HCT116 (cell line): ENCODE measurements around the gene VAMP8. TPM values are rescaled to one million over a fixed set of nuclear protein-coding genes. Genes with fewer than 3 reads are reported as not detected.
A peak's percentile ranks its signal among the peaks of the same experiment; 100 is the strongest.

Experiments used
- ATAC-seq: fragments of 200-7000 bp; cut with Tn5 transposase; 2 replicates; pipeline ENCODE4 v1.9.1; 2020; ENCODE audit warnings: mild to moderate bottlenecking, moderate library complexity
- BruUV-seq: library from RNA; stranded (reverse); fragments of 400-500 nt; replicated peaks from 2 replicates; lab custom pipeline; 2021; lab: Mats Ljungman, UMichigan
- CTCF ChIA-PET: fragments of 300-600 bp; sonication (Branson Sonifier 250); formaldehyde crosslinking; loops from one replicate; lab custom pipeline; 2021; ENCODE audit warnings: antibody characterized with exemption; lab: Charles Lee
- POLR2A ChIA-PET: fragments of 300-600, 350-600 bp; sonication (Branson Sonifier 250); formaldehyde crosslinking; loops from one replicate; lab custom pipeline; 2021; ENCODE audit warnings: antibody characterized with exemption; lab: Charles Lee
- RAD21 ChIA-PET, 2 experiments: fragments of 300-600 bp; sonication (Branson Sonifier 250); formaldehyde crosslinking; loops; one replicate each; lab custom pipeline; 2023; ENCODE audit warnings: low total read pairs in 2 of 2; ENCODE audit not compliant: uncharacterized antibody in 2 of 2, unreplicated experiment in 2 of 2, low non-redundant PET in 1 of 2; lab: Charles Lee
- DNase-seq: peaks from one replicate; pipeline ENCODE4 v3.0.0-alpha.2; 2010; ENCODE audit warnings: low read depth, low spot score
- H2AFZ ChIP-seq: fragments of 200-600 bp; shearing (Covaris generic), sonication (generic); 2 replicates; pipeline ENCODE4 v1.6.1; 2017; ENCODE audit warnings: low read depth, mixed run types, mixed read lengths, antibody characterized with exemption, low read length; ENCODE audit not compliant: poor library complexity, severe bottlenecking
- H3K27ac ChIP-seq: 2 replicates; pipeline ENCODE4 v1.5.1; 2012; ENCODE audit warnings: low read depth, low read length
- H3K27me3 ChIP-seq: fragments of 200-600 bp; sonication (generic); 2 replicates; pipeline ENCODE4 v1.6.1; 2016; ENCODE audit warnings: mixed run types, low read length, mixed read lengths; ENCODE audit not compliant: insufficient read depth
- H3K36me3 ChIP-seq, 2 experiments: fragments of 200-500 bp in 1 of 2; fragments of 200-600 bp in 1 of 2; sonication (Bioruptor generic) in 1 of 2; sonication (generic) in 1 of 2; 2 replicates each; pipeline versions ENCODE4 v1.5.1 to v1.6.1; 2014 to 2016; ENCODE audit warnings: low read length in 2 of 2, inconsistent platforms in 1 of 2, mixed read lengths in 1 of 2, mixed run types in 1 of 2; ENCODE audit not compliant: insufficient read depth in 2 of 2, control insufficient read depth in 1 of 2
- H3K4me1 ChIP-seq, 2 experiments: fragments of 200-600 bp in 1 of 2; sonication (generic) in 1 of 2; 2 replicates each; pipeline versions ENCODE4 v1.5.1 to v1.6.1; 2012 to 2017; ENCODE audit warnings: low read length in 2 of 2, inconsistent platforms in 1 of 2, mild to moderate bottlenecking in 1 of 2, mixed read lengths in 1 of 2, mixed run types in 1 of 2, moderate library complexity in 1 of 2; ENCODE audit not compliant: insufficient read depth in 2 of 2, control insufficient read depth in 1 of 2
- H3K4me2 ChIP-seq: fragments of 200-600 bp; sonication (generic); 2 replicates; pipeline ENCODE4 v1.6.1; 2017; ENCODE audit warnings: mixed run types, low read length, mixed read lengths
- H3K4me3 ChIP-seq, 2 experiments: fragments of 200-600 bp in 1 of 2; sonication (generic) in 1 of 2; replicated peaks in 1 of 2; 2 replicates each; pipeline ENCODE4 v1.5.1; 2011 to 2016; ENCODE audit warnings: low read length in 2 of 2, control low read depth in 1 of 2, low read depth in 1 of 2, mild to moderate bottlenecking in 1 of 2, mixed read lengths in 1 of 2, mixed run types in 1 of 2
- H3K79me2 ChIP-seq: fragments of 200-600 bp; sonication (generic); 2 replicates; pipeline ENCODE4 v1.6.1; 2017; ENCODE audit warnings: mild to moderate bottlenecking, mixed run types, low read length, moderate library complexity, mixed read lengths; ENCODE audit not compliant: insufficient read depth
- H3K9ac ChIP-seq: fragments of 200-600 bp; sonication (generic); 2 replicates; pipeline ENCODE4 v1.6.1; 2016; ENCODE audit warnings: low read length, mixed read lengths
- H3K9me2 ChIP-seq: fragments of 200-600 bp; sonication (generic), shearing (Covaris generic); 2 replicates; pipeline ENCODE4 v1.6.1; 2017; ENCODE audit warnings: mixed run types, mild to moderate bottlenecking, moderate library complexity; ENCODE audit not compliant: insufficient read depth
- H3K9me3 ChIP-seq, 2 experiments: fragments of 200-500 bp in 1 of 2; fragments of 200-600 bp in 1 of 2; sonication (Bioruptor generic) in 1 of 2; sonication (generic) in 1 of 2; 2 replicates each; pipeline ENCODE4 v1.6.1; 2014 to 2017; ENCODE audit warnings: low read length in 2 of 2, mixed read lengths in 2 of 2, inconsistent platforms in 1 of 2, low read depth in 1 of 2, mild to moderate bottlenecking in 1 of 2, mixed run types in 1 of 2, moderate library complexity in 1 of 2; ENCODE audit not compliant: control insufficient read depth in 1 of 2, insufficient read depth in 1 of 2
- H4K20me1 ChIP-seq: fragments of 200-600 bp; sonication (generic), shearing (Covaris generic); 2 replicates; pipeline ENCODE4 v1.6.1; 2017; ENCODE audit warnings: mixed run types, mild to moderate bottlenecking, moderate library complexity; ENCODE audit not compliant: insufficient read depth
- ATF3 ChIP-seq: IDR thresholded peaks from 2 replicates; pipeline ENCODE4 v1.6.1; 2012
- CEBPB ChIP-seq: IDR thresholded peaks from 2 replicates; pipeline ENCODE4 v1.6.1; 2012; ENCODE audit warnings: low read depth
- CTCF ChIP-seq, 3 experiments: fragments of 200-600 bp in 1 of 3; sonication (generic) in 1 of 3; IDR thresholded peaks in 2 of 3; conservative IDR thresholded peaks in 1 of 3; 2 replicates each; pipeline ENCODE4 v1.5.1; 2012 to 2017; ENCODE audit warnings: low read depth in 2 of 3, low read length in 2 of 3, antibody characterized with exemption in 1 of 3, borderline replicate concordance in 1 of 3, control low read depth in 1 of 3, mild to moderate bottlenecking in 1 of 3, mixed read lengths in 1 of 3, mixed run types in 1 of 3, moderate library complexity in 1 of 3; ENCODE audit not compliant: insufficient read depth in 1 of 3
- ELF1 ChIP-seq: IDR thresholded peaks from 2 replicates; pipeline ENCODE4 v1.6.1; 2012; ENCODE audit warnings: low read depth, borderline replicate concordance
- FOSL1 ChIP-seq: IDR thresholded peaks from 2 replicates; pipeline ENCODE4 v1.6.1; 2012; ENCODE audit warnings: low read depth
- POLR2A ChIP-seq: IDR thresholded peaks from 2 replicates; pipeline ENCODE4 v1.7.0; 2011; ENCODE audit warnings: borderline replicate concordance; ENCODE audit not compliant: insufficient read depth, insufficient read length; ENCODE audit errors: extremely low read depth
- SRF ChIP-seq: IDR thresholded peaks from 2 replicates; pipeline ENCODE4 v1.6.1; 2012; ENCODE audit warnings: low read depth
- TCF7L2 ChIP-seq: IDR thresholded peaks from 2 replicates; pipeline ENCODE4 v1.7.0; 2011; ENCODE audit warnings: borderline replicate concordance, inconsistent platforms; ENCODE audit not compliant: insufficient read depth, insufficient read length; ENCODE audit errors: extremely low read depth
- YY1 ChIP-seq: IDR thresholded peaks from 2 replicates; pipeline ENCODE4 v1.6.1; 2011; ENCODE audit warnings: low read length, low read depth, moderate library complexity, mild to moderate bottlenecking; ENCODE audit not compliant: insufficient replicate concordance; ENCODE audit errors: extremely low read depth
- ZFX ChIP-seq: fragments of 450-650 bp; IDR thresholded peaks from 2 replicates; pipeline ENCODE4 v1.6.1; 2017
- intact Hi-C: fragments of 100-400 bp; cut with micrococcal nuclease; formaldehyde crosslinking; loops from 2 replicates; pipeline ENCODE4 v1.10.0; 2022
- total RNA-seq: library from RNA; stranded (reverse); gene quantifications from one replicate; pipeline ENCODE4 v1.2.1, GENCODE V29; 2021; ENCODE audit not compliant: unreplicated experiment

The VAMP8 gene
- total RNA-seq, 1 experiment from 2014 or later: 52.6 TPM

DNA sequence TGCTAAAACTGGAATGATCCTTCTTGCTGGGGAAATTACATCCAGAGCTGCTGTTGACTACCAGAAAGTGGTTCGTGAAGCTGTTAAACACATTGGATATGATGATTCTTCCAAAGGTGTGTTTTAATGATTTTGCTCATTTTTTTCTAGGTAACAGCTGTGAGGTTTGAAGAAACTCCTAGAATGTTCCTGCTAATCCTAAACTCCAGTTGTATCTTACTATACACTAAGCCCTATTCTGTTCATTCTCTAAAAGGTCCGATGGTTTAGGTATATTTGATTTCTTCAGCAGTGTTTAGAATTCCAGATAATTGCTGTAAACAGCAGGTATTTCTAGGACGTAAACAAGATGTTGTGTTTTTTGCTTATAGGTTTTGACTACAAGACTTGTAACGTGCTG lies 36.1 kb upstream of the VAMP8 start:
- no TSS peak for BruUV-seq
- DNase-seq (no peak), ATAC-seq (no peak)
- Histone ChIP-seq H3K79me2 (peaks cover 65% of the 10 kb centered on the region), H3K9ac (peak overlapping the region; percentile 94), H3K4me1 (peaks cover 14 to 54% of the 10 kb centered on the region in 2 experiments; a peak in 3 of 4 replicates), H3K4me2 (peak overlapping the region; percentile 75), H3K4me3 (peak overlapping the region; percentile 84 to 94), H3K36me3 (peaks cover 39 to 57% of the 10 kb centered on the region in 2 experiments), H3K27ac (peak overlapping the region; percentile 99; the same call in 1 of the 2 replicates), H3K27me3 (no peaks in the 10 kb centered on the region), H2AFZ (no peak overlapping the region), H4K20me1 (peaks cover 42% of the 10 kb centered on the region), H3K9me3 (no peaks in the 10 kb centered on the region), H3K9me2 (no peaks in the 10 kb centered on the region)
- CTCF ChIA-PET: interaction anchor here (1.5 kb wide), 1 partner anchor 11 kb away, joined by 4 read pairs; no protein-coding TSS in a partner anchor
- no peak for TF ChIP-seq YY1
- TF ChIP-seq CEBPB: no peak
- TF ChIP-seq TCF7L2: no peak
- no peak for TF ChIP-seq CTCF (IDR thresholded peaks at IDR 0.05 in 2 of 3, conservative IDR thresholded peaks at IDR 0.05 in 1 of 3; ENCODE audit: borderline replicate concordance in 1 of 3, insufficient read depth in 1 of 3, low read depth in 2 of 3, low read length in 2 of 3)
- TF ChIP-seq ATF3: no peak
- TF ChIP-seq ZFX: no peak
- no peak for TF ChIP-seq ELF1
- no peak for TF ChIP-seq SRF
- TF ChIP-seq POLR2A: no peak
- no peak for TF ChIP-seq FOSL1
- RAD21 ChIA-PET: no interaction called here
- intact Hi-C loops: no loop called here
- POLR2A ChIA-PET: interaction anchor here (0.6 to 15.3 kb wide), 9 partner anchors 9 to 117 kb away, joined by 3 to 236 read pairs (median 26); partner anchors contain the start of genes GGCX and SH2D6
